Hematopoietic multipotent progenitor cell treated with erythropoietin and hydrocortisone succinate and interleukin-3 and kit ligand, for 4 days (in vitro differentiated cells): ENCODE data around the gene PDZK1.
"Not testable (repeated sequence)": the region's sequence is repeated elsewhere in the genome, so short reads cannot be mapped to it uniquely, and the experiment has no call there.

ENCODE experiments used
- DNase-seq: peaks from one replicate; pipeline ENCODE4 v3.0.0-alpha.2; 2015

PDZK1 gene

GRCh38 chr1:145708063-145708462 is 895 bp upstream of the PDZK1 start:
- peak; percentile 32 for DNase-seq

- no peak for DNase-seq
These were observed 993 bp downstream of the PDZK1 start for GRCh38 chr1:145706086-145706664.

- DNase-seq = no peak
These were observed 1.5 kb downstream of the PDZK1 start for GRCh38 chr1:145705622-145706021.

- no peak for DNase-seq
These were observed 4.3 kb downstream of the PDZK1 start for GRCh38 chr1:145702826-145703225.

GRCh38 chr1:145702052-145702451 is 5.1 kb downstream of the PDZK1 start:
- no peak for DNase-seq

GRCh38 chr1:145701306-145701862 is 5.8 kb downstream of the PDZK1 start:
- no peak for DNase-seq

GRCh38 chr1:145696630-145696960 is 10.6 kb downstream of the PDZK1 start:
- no peak for DNase-seq

- DNase-seq = peak; percentile 58
These were observed 11.1 kb downstream of the PDZK1 start for GRCh38 chr1:145695821-145696629.

GRCh38 chr1:145692785-145693443 is 14.3 kb downstream of the PDZK1 start:
- no peak for DNase-seq

GRCh38 chr1:145690587-145691558 is 16.3 kb downstream of the PDZK1 start:
- peak; percentile 82 for DNase-seq

- no peak for DNase-seq
These were observed 17.2 kb downstream of the PDZK1 start for GRCh38 chr1:145689922-145690321.

- DNase-seq = no peak
These were observed 18.2 kb downstream of the PDZK1 start for GRCh38 chr1:145688924-145689323.

- DNase-seq = no peak
These were observed 18.8 kb downstream of the PDZK1 start for GRCh38 chr1:145688328-145688727.

- not testable (repeated sequence) for DNase-seq
These were observed 21.1 kb downstream of the PDZK1 start for GRCh38 chr1:145686078-145686477.

- DNase-seq = not testable (repeated sequence)
These were observed 22.3 kb downstream of the PDZK1 start for GRCh38 chr1:145684858-145685257.

- DNase-seq = not testable (repeated sequence)
These were observed 34.0 kb downstream of the PDZK1 start for GRCh38 chr1:145673217-145673616.

GRCh38 chr1:145670995-145671745 is 36.0 kb downstream of the PDZK1 start:
- not testable (repeated sequence) for DNase-seq

GRCh38 chr1:145665015-145665414 is 42.2 kb downstream of the PDZK1 start:
- DNase-seq = not testable (repeated sequence)

- peak; percentile 40 for DNase-seq
These were observed 44.7 kb downstream of the PDZK1 start for GRCh38 chr1:145662502-145662901.

GRCh38 chr1:145656245-145656943 is 50.8 kb downstream of the PDZK1 start:
- DNase-seq = not testable (repeated sequence)

- not testable (repeated sequence) for DNase-seq
These were observed 63.2 kb downstream of the PDZK1 start for GRCh38 chr1:145643990-145644389.
